ENCODE results near the gene EXD3. TPM values are rescaled to one million over a fixed set of nuclear protein-coding genes. Genes with fewer than 3 reads are reported as not detected.
A peak's percentile ranks its signal among the peaks of the same experiment; 100 is the strongest.

The EXD3 gene
- total RNA-seq, 1 donor from 2014 or later = 16.7 TPM

DNA sequence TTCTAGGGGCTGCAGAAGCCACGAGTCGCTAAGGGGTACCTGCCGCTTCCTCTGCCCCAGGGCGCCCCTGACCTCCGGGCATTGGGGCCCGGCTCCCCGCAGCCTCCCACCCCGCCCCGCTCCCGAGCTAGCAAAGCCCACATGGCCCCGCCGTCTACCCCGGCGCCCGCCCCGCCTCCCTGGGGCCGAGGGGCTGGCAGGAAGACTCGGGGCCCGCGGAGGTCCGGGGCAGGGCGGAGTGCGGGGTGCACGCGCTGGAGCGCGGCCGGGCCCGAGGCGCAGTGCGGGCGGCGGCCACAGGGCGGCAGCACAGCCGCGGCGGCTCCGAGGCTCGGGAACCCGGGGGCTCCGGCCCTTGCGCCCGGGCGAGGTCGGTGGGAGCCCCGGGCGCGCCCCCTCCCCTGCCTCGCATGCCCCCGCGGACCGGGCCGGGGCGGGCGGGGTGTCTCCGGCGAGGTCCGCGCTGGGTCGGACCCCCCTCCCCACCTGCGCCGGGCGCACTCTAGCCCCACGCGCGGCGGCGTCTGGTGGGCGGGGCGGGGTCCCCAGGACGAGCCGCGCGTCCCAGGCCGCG lies 127.6 kb downstream of the EXD3 start:
- DNase-seq (ENCODE audit: low spot score in 2 of 2) = no peak
- intact Hi-C loops (cut with DNase I) = loop anchor here (2.0 to 10.0 kb wide), 2 partner anchors 111 to 229 kb away; no protein-coding TSS in a partner anchor
- H3K36me3 ChIP-seq = no peaks in the 10 kb centered on the region
- H3K27ac ChIP-seq = no peak overlapping the region
- TF ChIP-seq, protein P1, sequence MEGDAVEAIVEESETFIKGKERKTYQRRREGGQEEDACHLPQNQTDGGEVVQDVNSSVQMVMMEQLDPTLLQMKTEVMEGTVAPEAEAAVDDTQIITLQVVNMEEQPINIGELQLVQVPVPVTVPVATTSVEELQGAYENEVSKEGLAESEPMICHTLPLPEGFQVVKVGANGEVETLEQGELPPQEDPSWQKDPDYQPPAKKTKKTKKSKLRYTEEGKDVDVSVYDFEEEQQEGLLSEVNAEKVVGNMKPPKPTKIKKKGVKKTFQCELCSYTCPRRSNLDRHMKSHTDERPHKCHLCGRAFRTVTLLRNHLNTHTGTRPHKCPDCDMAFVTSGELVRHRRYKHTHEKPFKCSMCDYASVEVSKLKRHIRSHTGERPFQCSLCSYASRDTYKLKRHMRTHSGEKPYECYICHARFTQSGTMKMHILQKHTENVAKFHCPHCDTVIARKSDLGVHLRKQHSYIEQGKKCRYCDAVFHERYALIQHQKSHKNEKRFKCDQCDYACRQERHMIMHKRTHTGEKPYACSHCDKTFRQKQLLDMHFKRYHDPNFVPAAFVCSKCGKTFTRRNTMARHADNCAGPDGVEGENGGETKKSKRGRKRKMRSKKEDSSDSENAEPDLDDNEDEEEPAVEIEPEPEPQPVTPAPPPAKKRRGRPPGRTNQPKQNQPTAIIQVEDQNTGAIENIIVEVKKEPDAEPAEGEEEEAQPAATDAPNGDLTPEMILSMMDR (IDR thresholded peaks at IDR 0.05) = peak in 1 of 3 experiments; percentile 86
- H3K4me1 ChIP-seq = peaks cover 5 to 8% of the 10 kb centered on the region in 2 donors
- peaks cover 27% of the 10 kb centered on the region for H3K27me3 ChIP-seq
- H3K4me3 ChIP-seq = peak overlapping the region; percentile 44 to 57
- no peaks in the 10 kb centered on the region for H3K9me3 ChIP-seq

DNA sequence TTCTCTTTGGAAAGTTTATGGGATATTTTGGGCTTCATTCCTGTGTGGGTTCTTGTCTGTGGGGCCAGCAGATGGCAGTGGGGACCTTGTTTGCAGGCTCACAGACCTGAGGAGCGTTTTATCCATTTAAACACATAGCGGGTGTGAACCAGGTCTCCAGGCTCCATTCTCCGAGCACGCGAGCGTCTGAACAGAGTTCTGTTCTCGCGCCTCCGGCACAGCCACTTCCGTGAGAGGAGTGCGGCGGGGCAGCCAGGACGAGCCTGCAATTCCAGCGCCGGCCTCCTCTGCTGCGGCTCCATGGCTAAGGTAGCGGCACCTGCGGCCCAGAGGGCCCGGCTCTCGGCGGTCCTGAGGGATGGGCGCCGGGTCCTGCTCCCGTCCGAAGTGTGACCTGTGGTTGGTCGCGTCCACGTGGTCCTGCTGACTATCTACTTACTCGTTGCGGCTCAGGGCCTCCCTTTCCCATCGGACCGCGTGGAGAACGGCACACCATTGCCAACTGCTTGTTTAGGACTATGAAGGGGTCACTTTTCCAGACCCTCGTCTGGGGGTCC lies 128.2 kb downstream of the EXD3 start:
- peak overlapping the region; percentile 44 to 57 for H3K4me3 ChIP-seq
- intact Hi-C loops (cut with DNase I) = loop anchor here (2.0 to 10.0 kb wide), 2 partner anchors 112 to 230 kb away; no protein-coding TSS in a partner anchor
- H3K36me3 ChIP-seq = no peaks in the 10 kb centered on the region
- TF ChIP-seq, protein P1 (IDR thresholded peaks at IDR 0.05) = peak in 1 of 3 experiments; percentile 14
- no peak overlapping the region for H3K27ac ChIP-seq
- H3K27me3 ChIP-seq = peaks cover 27% of the 10 kb centered on the region
- peaks cover 4 to 7% of the 10 kb centered on the region in 2 donors for H3K4me1 ChIP-seq
- no peaks in the 10 kb centered on the region for H3K9me3 ChIP-seq
- no peak for DNase-seq (ENCODE audit: low spot score in 2 of 2)

GRCh38 chr9:137294091-137294680 lies 128.8 kb downstream of the EXD3 start:
- no peak for DNase-seq (ENCODE audit: low spot score in 2 of 2)
- no peaks in the 10 kb centered on the region for H3K36me3 ChIP-seq
- intact Hi-C loops (cut with DNase I) = loop anchor here (2.0 to 10.0 kb wide), 2 partner anchors 113 to 231 kb away; no protein-coding TSS in a partner anchor
- TF ChIP-seq, protein P1 (IDR thresholded peaks at IDR 0.05) = no peak
- H3K27ac ChIP-seq = no peak overlapping the region
- no peaks in the 10 kb centered on the region for H3K9me3 ChIP-seq
- peaks cover 27% of the 10 kb centered on the region for H3K27me3 ChIP-seq
- peaks cover 4 to 7% of the 10 kb centered on the region in 2 donors for H3K4me1 ChIP-seq
- H3K4me3 ChIP-seq = no peak overlapping the region

DNA sequence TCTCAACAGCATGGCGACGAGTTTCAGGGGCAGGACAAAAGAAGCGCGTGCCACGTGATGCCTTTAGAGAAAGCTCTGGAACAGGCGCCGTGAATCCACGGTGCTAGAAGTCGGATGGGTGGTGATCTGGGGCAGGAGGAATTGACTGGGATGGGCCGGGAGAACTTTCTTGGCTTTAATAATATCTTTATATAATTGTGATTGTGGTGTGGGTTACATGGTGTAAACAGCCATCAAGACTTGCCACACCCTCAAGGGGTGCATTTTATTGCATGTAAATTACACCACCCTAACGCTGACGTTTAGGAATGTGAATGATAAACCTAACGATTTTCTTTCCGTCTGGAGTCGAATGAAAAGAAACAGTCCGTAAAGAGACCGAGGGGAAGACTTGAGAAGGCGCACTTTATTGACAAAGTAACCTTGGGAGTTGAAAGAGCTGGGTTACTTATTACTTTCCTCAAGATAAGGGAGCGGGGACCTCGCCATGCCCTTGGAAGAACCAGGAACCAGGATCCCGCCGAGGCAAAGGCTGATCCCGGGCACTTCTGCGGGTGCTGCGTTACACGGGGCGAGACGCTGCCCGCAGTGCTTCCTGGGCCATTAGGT lies 129.4 kb downstream of the EXD3 start:
- TF ChIP-seq, protein P1 (IDR thresholded peaks at IDR 0.05) = no peak
- Histone ChIP-seq H3K27me3 (peaks cover 23% of the 10 kb centered on the region), H3K4me1 (peaks cover 4 to 7% of the 10 kb centered on the region in 2 donors), H3K27ac (no peak overlapping the region), H3K36me3 (no peaks in the 10 kb centered on the region), H3K9me3 (no peaks in the 10 kb centered on the region), H3K4me3 (no peak overlapping the region)
- intact Hi-C loops (cut with DNase I) = loop anchor here (2.0 to 10.0 kb wide), 2 partner anchors 113 to 231 kb away; no protein-coding TSS in a partner anchor
- DNase-seq (ENCODE audit: low spot score in 2 of 2) = no peak

- no peak overlapping the region for H3K27ac ChIP-seq
- no peak for DNase-seq (ENCODE audit: low spot score in 2 of 2)
- peaks cover 22% of the 10 kb centered on the region for H3K27me3 ChIP-seq
- no peaks in the 10 kb centered on the region for H3K36me3 ChIP-seq
- no peaks in the 10 kb centered on the region for H3K9me3 ChIP-seq
- H3K4me1 ChIP-seq = peaks cover 4 to 7% of the 10 kb centered on the region in 2 donors
- intact Hi-C loops (cut with DNase I) = loop anchor here (10.0 kb wide), 1 partner anchor 232 kb away; no protein-coding TSS in a partner anchor
- TF ChIP-seq, protein P1 (IDR thresholded peaks at IDR 0.05) = no peak
- no peak overlapping the region for H3K4me3 ChIP-seq
These were observed 129.9 kb downstream of the EXD3 start for GRCh38 chr9:137293094-137293481.
